ENCODE data around the gene TNFRSF12A. TPM values are rescaled to one million over a fixed set of nuclear protein-coding genes. Genes with fewer than 3 reads are reported as not detected.

TNFRSF12A gene
- polyA plus RNA-seq, 1 experiment = 282 TPM

DNA sequence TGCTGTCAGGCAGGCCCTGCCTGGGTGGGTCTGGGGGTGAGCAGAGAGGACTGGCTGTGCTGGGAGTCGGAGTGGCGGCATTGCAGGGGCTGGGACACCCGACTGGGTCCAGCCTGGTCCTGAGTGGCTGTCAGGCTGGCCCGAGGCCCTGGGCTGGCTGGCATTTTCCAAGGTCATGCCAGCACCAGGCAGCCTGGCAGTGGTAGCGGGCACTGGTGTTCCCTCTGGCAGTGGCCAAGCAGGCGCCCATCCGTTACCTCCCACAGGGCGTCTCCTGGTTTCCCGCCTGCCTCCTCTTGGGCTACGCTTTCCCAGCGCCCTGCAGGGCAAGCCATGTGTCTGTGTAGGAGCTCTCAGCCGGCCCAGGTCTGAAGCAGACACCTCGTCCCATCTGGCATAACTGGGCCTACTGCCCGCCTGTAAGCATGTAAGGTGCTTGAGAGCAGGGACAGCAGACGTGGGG is 34.2 kb upstream of the TNFRSF12A start:
- Histone ChIP-seq H3K36me3 (ENCODE audit: control insufficient read depth, insufficient read depth, low read length) (no peaks in the 10 kb centered on the region), H3K27me3 (ENCODE audit: control insufficient read depth, insufficient read depth, low read length) (peaks cover 6% of the 10 kb centered on the region), H3K4me3 (ENCODE audit: low read depth, low read length) (no peak overlapping the region)
- POLR2A ChIA-PET = no interaction called here
- TF ChIP-seq, protein P1, sequence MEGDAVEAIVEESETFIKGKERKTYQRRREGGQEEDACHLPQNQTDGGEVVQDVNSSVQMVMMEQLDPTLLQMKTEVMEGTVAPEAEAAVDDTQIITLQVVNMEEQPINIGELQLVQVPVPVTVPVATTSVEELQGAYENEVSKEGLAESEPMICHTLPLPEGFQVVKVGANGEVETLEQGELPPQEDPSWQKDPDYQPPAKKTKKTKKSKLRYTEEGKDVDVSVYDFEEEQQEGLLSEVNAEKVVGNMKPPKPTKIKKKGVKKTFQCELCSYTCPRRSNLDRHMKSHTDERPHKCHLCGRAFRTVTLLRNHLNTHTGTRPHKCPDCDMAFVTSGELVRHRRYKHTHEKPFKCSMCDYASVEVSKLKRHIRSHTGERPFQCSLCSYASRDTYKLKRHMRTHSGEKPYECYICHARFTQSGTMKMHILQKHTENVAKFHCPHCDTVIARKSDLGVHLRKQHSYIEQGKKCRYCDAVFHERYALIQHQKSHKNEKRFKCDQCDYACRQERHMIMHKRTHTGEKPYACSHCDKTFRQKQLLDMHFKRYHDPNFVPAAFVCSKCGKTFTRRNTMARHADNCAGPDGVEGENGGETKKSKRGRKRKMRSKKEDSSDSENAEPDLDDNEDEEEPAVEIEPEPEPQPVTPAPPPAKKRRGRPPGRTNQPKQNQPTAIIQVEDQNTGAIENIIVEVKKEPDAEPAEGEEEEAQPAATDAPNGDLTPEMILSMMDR (IDR thresholded peaks at IDR 0.05; ENCODE audit: insufficient read depth, low read depth, low read length) = no peak
- DNase-seq (ENCODE audit: low read depth) = no peak
- CTCF ChIA-PET = no interaction called here

DNA sequence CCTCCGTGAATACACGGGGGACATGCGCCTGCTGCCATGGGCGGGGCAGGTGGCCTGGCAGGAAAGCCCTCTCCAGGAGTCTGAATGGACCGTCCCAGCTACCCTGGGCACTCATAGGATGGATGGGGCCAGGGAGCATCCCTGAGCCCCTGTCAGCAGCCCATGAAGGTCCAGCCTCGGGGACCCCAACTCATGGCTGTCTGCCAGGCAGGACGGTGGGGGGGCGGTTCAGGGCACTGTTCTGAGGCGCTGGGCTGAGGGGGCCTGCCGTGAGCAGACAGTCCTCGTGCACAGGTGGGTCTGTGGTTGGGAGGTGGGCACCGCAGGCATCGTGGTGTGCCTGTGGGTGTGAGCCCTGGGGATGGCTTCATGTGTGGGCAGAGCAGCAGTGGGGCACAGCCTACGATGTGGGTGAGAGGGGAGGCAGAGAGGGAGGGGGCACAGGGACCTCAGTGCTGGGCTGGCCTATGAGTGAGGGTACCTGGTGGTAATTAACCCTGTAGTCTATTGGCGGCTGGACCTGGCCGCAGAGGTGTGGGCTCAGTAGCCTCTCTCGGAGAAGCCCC is 33.5 kb upstream of the TNFRSF12A start:
- ChIA-PET POLR2A (no interaction called here), CTCF (interaction anchor here (0.9 kb wide), 1 partner anchor 16 kb away, joined by 3 read pairs; no protein-coding TSS in a partner anchor)
- no peaks in the 10 kb centered on the region for H3K36me3 ChIP-seq (ENCODE audit: control insufficient read depth, insufficient read depth, low read length)
- H3K27me3 ChIP-seq (ENCODE audit: control insufficient read depth, insufficient read depth, low read length) = peaks cover 6% of the 10 kb centered on the region
- DNase-seq (ENCODE audit: low read depth) = no peak
- TF ChIP-seq, protein P1 (IDR thresholded peaks at IDR 0.05; ENCODE audit: insufficient read depth, low read depth, low read length) = no peak
- no peak overlapping the region for H3K4me3 ChIP-seq (ENCODE audit: low read depth, low read length)

DNA sequence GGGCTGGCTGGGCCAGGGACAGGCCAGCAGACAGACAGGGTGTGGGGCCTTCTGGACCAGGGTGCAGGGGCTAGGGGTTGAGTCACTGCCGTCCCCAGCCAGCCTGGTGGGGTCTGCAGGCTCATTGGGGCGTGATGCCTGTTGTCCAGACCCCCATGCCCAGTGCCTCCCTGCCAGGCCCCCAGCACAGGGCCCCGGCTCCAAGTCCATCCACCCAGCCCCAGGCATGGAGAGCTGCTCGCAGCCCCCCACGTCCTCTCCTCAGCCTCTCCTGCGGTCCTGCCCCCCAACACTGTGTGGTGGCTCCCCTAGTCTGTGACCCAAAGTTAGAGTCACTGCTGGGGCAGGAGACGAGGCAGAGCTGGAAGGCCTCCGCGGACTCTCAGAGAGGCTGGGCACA is 32.9 kb upstream of the TNFRSF12A start:
- H3K36me3 ChIP-seq (ENCODE audit: control insufficient read depth, insufficient read depth, low read length) = no peaks in the 10 kb centered on the region
- TF ChIP-seq, protein P1 (IDR thresholded peaks at IDR 0.05; ENCODE audit: insufficient read depth, low read depth, low read length) = no peak
- DNase-seq (ENCODE audit: low read depth) = no peak
- peaks cover 6% of the 10 kb centered on the region for H3K27me3 ChIP-seq (ENCODE audit: control insufficient read depth, insufficient read depth, low read length)
- no peak overlapping the region for H3K4me3 ChIP-seq (ENCODE audit: low read depth, low read length)
- POLR2A ChIA-PET = interaction anchor here (0.6 kb wide), 1 partner anchor 150 kb away, joined by 3 read pairs; no protein-coding TSS in a partner anchor
- CTCF ChIA-PET = interaction anchor here (0.6 to 0.9 kb wide), 2 partner anchors 11 to 15 kb away, joined by 3 read pairs; no protein-coding TSS in a partner anchor

DNA sequence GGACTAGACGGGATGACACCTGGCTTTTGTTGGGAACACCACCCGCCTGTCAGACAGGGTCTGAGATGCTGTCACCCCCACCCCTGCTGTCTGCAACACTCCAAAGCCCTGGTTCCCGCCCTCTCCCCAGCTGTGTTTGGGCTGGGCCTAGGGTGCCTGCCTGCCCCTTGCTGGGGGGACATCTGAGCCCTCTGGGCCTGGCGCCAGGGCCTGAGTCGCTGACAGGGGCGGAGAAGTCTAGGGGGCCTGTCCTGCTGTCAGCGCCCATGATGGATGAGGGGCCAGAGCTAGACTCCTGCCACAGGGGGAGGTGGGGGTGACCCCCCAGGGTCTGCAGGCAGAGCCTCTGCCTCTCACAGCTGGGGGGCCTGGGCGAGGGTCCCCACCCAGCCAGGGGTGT is 32.3 kb upstream of the TNFRSF12A start:
- peaks cover 6% of the 10 kb centered on the region for H3K27me3 ChIP-seq (ENCODE audit: control insufficient read depth, insufficient read depth, low read length)
- ChIA-PET POLR2A (interaction anchor here (0.6 kb wide), 1 partner anchor 149 kb away, joined by 3 read pairs; no protein-coding TSS in a partner anchor), CTCF (interaction anchor here (0.6 to 0.9 kb wide), 2 partner anchors 12 to 15 kb away, joined by 3 read pairs; no protein-coding TSS in a partner anchor)
- H3K36me3 ChIP-seq (ENCODE audit: control insufficient read depth, insufficient read depth, low read length) = no peaks in the 10 kb centered on the region
- H3K4me3 ChIP-seq (ENCODE audit: low read depth, low read length) = no peak overlapping the region
- TF ChIP-seq, protein P1 (IDR thresholded peaks at IDR 0.05; ENCODE audit: insufficient read depth, low read depth, low read length) = no peak
- DNase-seq (ENCODE audit: low read depth) = no peak

DNA sequence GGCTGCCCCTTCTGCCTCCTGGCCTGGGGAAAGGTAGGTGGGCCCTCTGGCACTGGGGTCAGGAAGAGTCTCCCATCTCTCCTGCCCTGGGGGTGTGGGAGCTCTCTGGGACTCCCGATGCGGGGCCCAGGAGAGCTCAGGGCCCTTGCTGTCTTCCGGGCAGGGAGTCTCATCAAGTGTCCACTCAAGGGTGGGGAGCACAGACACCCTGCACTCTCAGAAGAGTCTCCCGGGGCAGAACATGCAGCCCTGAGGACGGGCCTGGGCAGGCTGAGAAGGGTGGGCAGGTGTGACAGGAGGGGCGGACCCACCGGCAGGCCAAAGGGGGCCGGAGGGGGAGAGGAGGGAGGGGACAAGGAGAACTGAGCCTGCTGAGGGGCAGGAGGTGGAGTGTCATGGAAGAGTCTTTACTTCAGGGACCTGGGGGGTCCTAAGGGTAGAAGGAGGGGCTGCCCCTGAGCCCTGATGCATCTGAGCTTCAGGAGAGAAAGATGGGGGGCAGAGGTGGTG is 31.5 kb upstream of the TNFRSF12A start:
- Histone ChIP-seq H3K36me3 (ENCODE audit: control insufficient read depth, insufficient read depth, low read length) (no peaks in the 10 kb centered on the region), H3K4me3 (ENCODE audit: low read depth, low read length) (no peak overlapping the region), H3K27me3 (ENCODE audit: control insufficient read depth, insufficient read depth, low read length) (peaks cover 6% of the 10 kb centered on the region)
- ChIA-PET CTCF (no interaction called here), POLR2A (no interaction called here)
- DNase-seq (ENCODE audit: low read depth) = no peak
- TF ChIP-seq, protein P1 (IDR thresholded peaks at IDR 0.05; ENCODE audit: insufficient read depth, low read depth, low read length) = no peak
